Kidney epithelial cell (primary cell): Measurements from ENCODE around the gene SDK2. TPM values are rescaled to one million over a fixed set of nuclear protein-coding genes. Genes with fewer than 3 reads are reported as not detected.
"Not testable (repeated sequence)": the region's sequence is repeated elsewhere in the genome, so short reads cannot be mapped to it uniquely, and the experiment has no call there.

Experiments used
- DNase-seq: peaks from one replicate; pipeline ENCODE4 v3.0.0-alpha.2; 2010; ENCODE audit warnings: low read depth
- H3K27me3 ChIP-seq: 2 replicates; pipeline ENCODE4 v1.6.0; 2011; ENCODE audit warnings: low read length; ENCODE audit not compliant: control insufficient read depth, insufficient read depth
- H3K36me3 ChIP-seq: 2 replicates; pipeline ENCODE4 v1.5.1; 2011; ENCODE audit warnings: low read length; ENCODE audit not compliant: control insufficient read depth, insufficient read depth
- H3K4me3 ChIP-seq: 2 replicates; pipeline ENCODE4 v1.5.1; 2011; ENCODE audit warnings: low read depth, mild to moderate bottlenecking, control low read depth, low read length
- CTCF ChIP-seq: IDR thresholded peaks from 2 replicates; pipeline ENCODE4 v1.5.1; 2011; ENCODE audit warnings: mild to moderate bottlenecking, moderate library complexity, low read length, control low read depth, inconsistent platforms; ENCODE audit not compliant: insufficient read depth, poor library complexity, severe bottlenecking
- total RNA-seq: library from RNA; depleted of rRNA; stranded (reverse); fragments of >200 nt; gene quantifications from 2 replicates; pipeline ENCODE4 v1.2.3, GENCODE V29; 2015

Gene SDK2
- total RNA-seq, 1 donor from 2014 or later, result 1.2 TPM

DNA sequence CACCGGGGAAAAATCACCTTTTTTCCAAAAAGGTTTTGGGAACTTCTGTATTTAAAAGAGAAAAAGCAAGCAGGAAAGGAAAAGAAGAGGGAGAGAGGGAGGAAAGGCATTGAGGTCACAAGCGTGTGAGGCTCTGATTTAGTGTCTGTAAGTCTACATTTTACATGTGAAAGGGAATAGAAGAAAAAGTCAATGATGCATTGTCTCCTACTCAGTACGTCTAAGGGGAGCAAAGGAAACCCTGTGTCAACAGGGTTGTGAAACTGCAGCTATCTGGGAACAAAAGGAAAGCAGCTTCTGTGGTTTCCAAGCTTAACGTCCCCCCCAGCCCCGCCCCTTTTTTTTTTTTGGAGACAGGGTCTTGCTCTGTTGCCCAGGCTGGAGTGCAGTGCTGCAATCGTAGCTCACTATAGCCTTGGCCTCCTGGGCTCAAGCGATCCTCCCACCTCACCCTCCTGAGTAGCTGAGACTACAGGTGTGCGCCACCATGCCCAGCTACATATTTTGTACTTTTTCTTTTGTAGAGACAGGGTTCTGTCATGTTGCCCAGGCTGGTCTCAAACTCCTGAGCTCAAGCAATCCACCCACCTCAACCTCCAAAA lies 330.6 kb downstream of the SDK2 start:
- no peaks in the 10 kb centered on the region for H3K36me3 ChIP-seq
- no peak overlapping the region for H3K4me3 ChIP-seq
- DNase-seq, result no peak
- TF ChIP-seq CTCF, result no peak
- no peaks in the 10 kb centered on the region for H3K27me3 ChIP-seq

DNA sequence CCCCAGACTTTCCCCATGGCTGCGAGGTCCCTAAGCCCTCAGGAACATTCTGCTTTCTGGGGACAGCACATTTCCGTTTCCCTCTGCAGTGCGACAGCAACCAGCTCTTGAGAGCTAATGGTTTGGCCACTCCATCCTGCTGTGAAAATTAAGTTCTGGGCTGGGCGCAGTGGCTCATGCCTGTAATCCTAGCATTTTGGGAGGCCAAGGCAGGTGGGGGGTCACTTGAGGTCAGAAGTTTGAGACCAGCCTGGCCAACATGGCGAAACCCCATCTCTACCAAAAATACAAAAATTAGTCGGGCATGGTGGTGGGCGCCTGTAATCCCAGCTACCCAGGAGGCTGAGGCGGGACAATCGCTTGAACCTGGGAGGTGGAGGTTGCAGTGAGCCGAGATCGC lies 331.4 kb downstream of the SDK2 start:
- not testable (repeated sequence) for DNase-seq, H3K36me3 ChIP-seq, H3K27me3 ChIP-seq, H3K4me3 ChIP-seq

DNA sequence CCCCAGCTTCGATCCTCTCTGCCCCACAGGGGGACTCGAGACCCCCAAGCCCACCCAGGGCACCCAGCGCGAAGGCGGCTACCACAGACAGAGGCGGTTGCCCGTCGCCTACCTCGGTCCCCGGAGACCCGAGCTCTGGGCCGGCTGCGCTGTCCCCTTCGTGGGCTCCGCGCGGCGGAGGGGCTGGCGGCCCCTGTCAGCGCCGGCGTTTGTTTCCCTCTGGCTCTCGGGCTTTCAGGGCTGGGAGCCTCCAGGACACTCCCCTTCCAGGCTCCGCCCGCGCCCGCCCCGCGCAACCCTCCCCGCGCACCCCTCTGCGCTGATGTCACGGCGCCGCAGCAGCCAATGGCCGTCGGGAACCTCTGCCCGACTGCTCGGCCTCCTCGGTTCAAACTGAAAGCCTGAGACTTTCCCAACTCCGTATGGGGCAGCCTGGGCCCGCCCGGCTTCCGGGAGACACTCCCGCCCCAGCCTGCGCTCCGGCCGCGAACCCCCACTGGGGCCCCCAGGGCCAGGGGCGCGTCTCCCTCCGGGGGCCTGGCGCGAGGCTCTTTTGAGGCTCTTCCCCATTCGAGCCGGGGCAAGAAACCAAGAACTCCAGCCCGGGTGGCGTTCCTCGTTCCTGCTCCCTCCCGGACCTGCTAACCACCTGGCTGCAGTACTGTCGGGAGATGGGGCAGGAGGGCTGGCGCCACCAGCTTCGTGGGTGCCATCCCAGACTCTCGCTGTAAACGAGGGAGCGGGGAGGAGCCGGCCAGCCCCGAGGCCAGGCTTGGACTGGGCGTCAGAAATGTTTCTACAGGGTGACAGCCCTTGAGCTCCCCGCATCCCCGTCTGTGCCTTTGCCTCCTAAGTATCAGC lies 332.2 kb downstream of the SDK2 start, which contains the start of gene CDC42EP4:
CDC42EP4 (minus strand) TSS at position 221 of the 861 bp plus-strand sequence. CDS start 25,501 bp downstream, outside the sequence.
- Histone ChIP-seq H3K36me3 (no peaks in the 10 kb centered on the region), H3K4me3 (peak within 1 kb of the TSS; percentile 89), H3K27me3 (no peaks in the 10 kb centered on the region)
- TF ChIP-seq CTCF, result no peak
- DNase-seq, result peak; percentile 59

DNA sequence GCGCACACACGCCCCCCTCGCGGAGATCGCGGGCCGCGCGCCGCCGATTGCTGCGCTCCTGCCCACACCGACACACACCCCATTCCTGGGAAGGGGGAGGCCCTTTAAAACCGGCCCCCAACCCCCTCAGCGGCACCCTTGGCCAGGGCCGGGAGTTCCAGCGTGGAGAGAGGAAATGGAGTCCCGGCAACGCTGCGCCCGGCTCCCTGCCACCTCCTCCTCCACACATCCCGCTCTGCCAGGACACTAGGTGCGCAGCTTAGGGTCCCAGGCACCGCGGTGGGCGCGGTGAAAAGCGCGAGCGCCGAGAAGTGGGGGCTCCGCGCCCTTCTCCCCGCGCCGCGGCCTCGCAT lies 332.8 kb downstream of the SDK2 start:
- H3K4me3 ChIP-seq, result peak overlapping the region; percentile 89
- DNase-seq, result no peak

GRCh38 chr17:73309727-73310596 lies 334.3 kb downstream of the SDK2 start:
- peak overlapping the region; percentile 89 for H3K4me3 ChIP-seq
- TF ChIP-seq CTCF, result no peak
- DNase-seq, result no peak
- no peaks in the 10 kb centered on the region for H3K36me3 ChIP-seq
- no peaks in the 10 kb centered on the region for H3K27me3 ChIP-seq

More for the DNA sequence above, 332.8 kb downstream of the SDK2 start:
- no peaks in the 10 kb centered on the region for H3K27me3 ChIP-seq
- no peak for TF ChIP-seq CTCF
- no peaks in the 10 kb centered on the region for H3K36me3 ChIP-seq

DNA sequence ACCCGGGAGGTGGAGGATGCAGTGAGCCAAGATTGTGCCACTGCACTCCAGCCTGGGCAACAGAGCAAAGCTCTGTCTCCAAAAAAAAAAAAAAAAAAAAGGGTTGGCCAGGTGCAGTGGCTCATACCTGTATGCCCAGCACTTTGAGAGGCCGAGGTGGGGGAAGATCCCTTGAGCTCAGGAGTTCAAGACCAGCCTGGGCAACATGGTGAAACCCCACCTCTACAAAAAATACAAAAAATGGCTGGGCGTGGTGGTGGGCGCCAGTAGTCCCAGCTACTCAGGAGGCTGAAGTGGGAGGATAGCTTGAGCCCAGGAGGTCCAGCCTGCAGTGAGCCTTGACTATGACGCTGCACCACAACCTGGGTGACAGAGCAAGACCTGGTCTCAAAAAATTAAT lies 335.3 kb downstream of the SDK2 start:
- H3K36me3 ChIP-seq, DNase-seq, H3K4me3 ChIP-seq, H3K27me3 ChIP-seq: not testable (repeated sequence)
